K562 (cell line): ENCODE measurements around the gene ACTR8. TPM values are rescaled to one million over a fixed set of nuclear protein-coding genes. Genes with fewer than 3 reads are reported as not detected.

Experiments
- ATAC-seq: fragments of 200-7000 bp; cut with Tn5 transposase; 3 replicates; pipeline ENCODE4 v1.9.1; 2020; ENCODE audit warnings: moderate library complexity
- BruUV-seq: library from RNA; stranded (reverse); fragments of 400-500 nt; replicated peaks from 2 replicates; lab custom pipeline; 2021; lab: Mats Ljungman, UMichigan
- CTCF ChIA-PET: fragments of 300-600 bp; formaldehyde crosslinking; extraction: SDS; loops from one replicate; lab custom pipeline; 2021; ENCODE audit warnings: low intra/inter-chr PET ratio; lab: Yijun Ruan, JAX
- POLR2A ChIA-PET: fragments of 300-600, 350-650 bp; sonication (Branson Sonifier 250); formaldehyde crosslinking; extraction: SDS; loops from one replicate; lab custom pipeline; 2021; ENCODE audit warnings: antibody characterized with exemption, inconsistent platforms; lab: Yijun Ruan, JAX
- DNase-seq, 4 experiments: peaks; one replicate each; pipeline versions ENCODE4 v3.0.0 to v3.0.0-alpha.2; 2011 to 2018; ENCODE audit warnings: low spot score in 3 of 4, mixed read lengths in 3 of 4; ENCODE audit errors: extremely low read depth in 1 of 4
- FAIRE-seq: peaks from 2 replicates; lab custom pipeline; 2011; peaks lifted over from hg19 to GRCh38; lab: Jason Lieb, UNC
- H2AFZ ChIP-seq: 2 replicates; pipeline ENCODE4 v1.6.0; 2011; ENCODE audit warnings: low read depth, low read length, control low read depth, inconsistent platforms
- H3K27ac ChIP-seq: fragments of 200-600 bp; 3 replicates; pipeline ENCODE4 v1.8.0; 2011; ENCODE audit warnings: low read depth, mild to moderate bottlenecking, control low read depth, inconsistent platforms, low read length, moderate library complexity, mixed read lengths; ENCODE audit errors: extremely low read depth
- H3K27me3 ChIP-seq, 2 experiments: fragments of 300-600 bp in 1 of 2; 2 replicates in 1 of 2; 3 replicates in 1 of 2; pipeline versions ENCODE4 v1.6.0 to v1.8.0; 2011; ENCODE audit warnings: inconsistent platforms in 2 of 2, low read length in 2 of 2, mild to moderate bottlenecking in 1 of 2, mixed read lengths in 1 of 2, moderate library complexity in 1 of 2; ENCODE audit not compliant: control insufficient read depth in 2 of 2, insufficient read depth in 2 of 2
- H3K36me3 ChIP-seq: fragments of 300-600 bp; 3 replicates; pipeline ENCODE4 v1.8.0; 2011; ENCODE audit warnings: mild to moderate bottlenecking, low read length, inconsistent platforms; ENCODE audit not compliant: control insufficient read depth, insufficient read depth
- H3K4me1 ChIP-seq, 2 experiments: fragments of 200-600 bp in 1 of 2; replicated peaks in 1 of 2; 2 replicates in 1 of 2; 3 replicates in 1 of 2; pipeline versions ENCODE4 v1.5.1 to v1.8.0; 2011; ENCODE audit warnings: inconsistent platforms in 2 of 2, low read length in 2 of 2, mild to moderate bottlenecking in 1 of 2, mixed read lengths in 1 of 2, moderate library complexity in 1 of 2; ENCODE audit not compliant: control insufficient read depth in 2 of 2, insufficient read depth in 2 of 2
- H3K4me2 ChIP-seq: 2 replicates; pipeline ENCODE4 v1.6.1; 2011; ENCODE audit warnings: low read length, control low read depth, inconsistent platforms, mixed read lengths; ENCODE audit not compliant: insufficient read depth
- H3K4me3 ChIP-seq: fragments of 200-600 bp; sonication (generic), shearing (Covaris generic); 2 replicates; pipeline ENCODE4 v1.5.1; 2016; ENCODE audit warnings: control low read depth, inconsistent platforms
- H3K79me2 ChIP-seq: fragments of 200-600 bp; 3 replicates; pipeline ENCODE4 v1.8.0; 2011; ENCODE audit warnings: low read length, inconsistent platforms; ENCODE audit not compliant: control insufficient read depth, insufficient read depth
- H3K9ac ChIP-seq, 2 experiments: 2 replicates each; pipeline versions ENCODE4 v1.6.0 to v1.6.1; 2011; ENCODE audit warnings: low read depth in 2 of 2, low read length in 2 of 2, control low read depth in 1 of 2, inconsistent platforms in 1 of 2, mild to moderate bottlenecking in 1 of 2, mixed read lengths in 1 of 2; ENCODE audit not compliant: insufficient read depth in 1 of 2
- H3K9me1 ChIP-seq: one replicate; pipeline ENCODE4 v1.6.0; 2011; ENCODE audit warnings: inconsistent platforms, mild to moderate bottlenecking, low read length, moderate library complexity; ENCODE audit not compliant: control insufficient read depth, insufficient read depth
- H3K9me3 ChIP-seq: replicated peaks from 2 replicates; pipeline ENCODE4 v1.5.1; 2011; ENCODE audit warnings: low read depth, low read length, inconsistent platforms; ENCODE audit not compliant: control insufficient read depth, insufficient read depth
- H4K20me1 ChIP-seq: replicated peaks from 2 replicates; pipeline ENCODE4 v1.6.1; 2011; ENCODE audit warnings: low read length, inconsistent platforms, mixed read lengths; ENCODE audit not compliant: control insufficient read depth, insufficient read depth
- ETV5 ChIP-seq: sonication (generic); formaldehyde crosslinking; IDR thresholded peaks from 2 replicates; pipeline ENCODE4 v1.4.0; 2020; ENCODE audit warnings: low read depth, mild to moderate bottlenecking, missing genetic modification reagents
- WGBS: fragments of 100-300 bp; shearing (Covaris generic); methylation state at CpG from one replicate; pipeline ENCODE4 v1.1.6; 2016; ENCODE audit warnings: low coverage, mixed read lengths; ENCODE audit not compliant: insufficient coverage; ENCODE audit errors: missing lambda C conversion rate; 5-methylcytosine and 5-hydroxymethylcytosine counted together
- in situ Hi-C: fragments of 300-500 bp; cut with MboI; formaldehyde crosslinking; loops from 4 replicates; pipeline ENCODE4 v1.15.0; 2018; ENCODE audit warnings: inconsistent platforms, mixed read lengths
- intact Hi-C: fragments of 100-400 bp; cut with micrococcal nuclease; formaldehyde crosslinking; loops from 2 replicates; pipeline ENCODE4 v1.14.2; 2022
- polyA plus RNA-seq, 8 experiments: library from polyadenylated mRNA; depleted of rRNA in 4 of 8; stranded (reverse) in 5 of 8; unstranded in 3 of 8; fragments of >200 nt; fragmentation: Nextera tagmentation in 2 of 8; fragmentation: Illumina TruSeq in 1 of 8; extraction: Ambion mirVana in 2 of 8; extraction: Trizol in 1 of 8; gene quantifications; 2 replicates each; pipeline versions ENCODE4 v1.2.1 to v1.2.3, GENCODE V29; 2011 to 2014; ENCODE audit warnings: inconsistent platforms in 1 of 8, missing spikeins in 1 of 8
- total RNA-seq, 7 experiments: library from RNA; depleted of rRNA in 6 of 7; stranded (reverse); fragments of >200 nt in 6 of 7; fragmentation: Illumina TruSeq in 2 of 7; extraction: Trizol in 2 of 7; gene quantifications; 2 replicates each; pipeline versions ENCODE4 v1.2.1 to v1.2.3, GENCODE V29; 2011 to 2021; ENCODE audit warnings: low replicate concordance in 1 of 7
- TF ChIP-seq, protein P1 (sequence below): sonication (generic); IDR thresholded peaks from 2 replicates; pipeline ENCODE4 v1.6.1; 2016

ACTR8 gene
- total and polyA plus RNA-seq, 9 of the 15 experiments (the other 6 are each of a cell fraction or from before 2014, with no cell fraction given) = 4.8 to 24.2 (median 17.5) TPM

DNA sequence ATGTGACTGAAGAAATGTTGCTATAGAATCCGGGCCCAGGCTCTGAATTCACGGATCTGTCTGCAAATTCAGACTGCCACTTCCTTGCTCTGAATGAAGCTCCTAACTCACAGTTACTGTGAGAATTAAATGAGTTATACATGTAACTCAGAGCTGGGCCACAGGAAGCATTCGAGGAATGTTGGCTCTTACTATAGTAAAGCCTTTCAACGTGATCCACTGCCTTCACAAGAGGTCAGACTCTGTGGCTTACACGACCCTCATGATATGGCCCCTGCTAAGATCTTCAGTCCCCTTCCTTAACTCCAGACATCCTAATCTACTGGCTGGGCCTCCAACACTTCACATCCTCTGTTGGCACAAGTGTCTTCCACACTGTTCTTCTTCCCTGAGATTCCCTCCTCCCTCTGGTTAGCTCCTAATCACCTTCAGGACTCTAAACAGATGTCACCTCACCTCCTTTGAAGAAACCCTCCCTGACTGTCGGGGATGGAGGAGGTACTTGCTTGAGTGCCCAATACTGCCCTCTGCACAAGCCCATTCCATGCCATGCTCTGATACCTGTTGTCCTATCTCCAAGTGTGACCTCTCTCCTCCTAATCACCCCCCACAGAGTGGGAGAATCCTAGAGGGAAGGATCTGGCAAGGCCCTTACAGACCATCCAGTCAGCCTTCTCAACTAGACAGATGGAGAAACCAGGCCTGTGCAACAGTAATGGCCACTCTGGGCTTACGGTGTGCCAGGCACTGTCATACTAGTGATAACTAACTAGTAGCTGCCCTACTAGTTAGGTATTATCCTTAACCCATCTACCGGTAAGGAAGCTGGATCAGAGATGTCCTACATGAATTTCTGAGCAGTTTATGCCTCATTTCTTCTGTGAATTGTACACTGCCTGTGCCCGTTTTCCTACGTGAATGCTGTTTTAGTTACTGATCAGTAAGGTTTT lies 1.3 kb downstream of the ACTR8 start:
- H3K4me3 ChIP-seq = peak overlapping the region; percentile 85
- in situ Hi-C loops = no loop called here
- no peak for TF ChIP-seq ETV5 (CRISPR knock-in tag)
- TF ChIP-seq, protein P1, sequence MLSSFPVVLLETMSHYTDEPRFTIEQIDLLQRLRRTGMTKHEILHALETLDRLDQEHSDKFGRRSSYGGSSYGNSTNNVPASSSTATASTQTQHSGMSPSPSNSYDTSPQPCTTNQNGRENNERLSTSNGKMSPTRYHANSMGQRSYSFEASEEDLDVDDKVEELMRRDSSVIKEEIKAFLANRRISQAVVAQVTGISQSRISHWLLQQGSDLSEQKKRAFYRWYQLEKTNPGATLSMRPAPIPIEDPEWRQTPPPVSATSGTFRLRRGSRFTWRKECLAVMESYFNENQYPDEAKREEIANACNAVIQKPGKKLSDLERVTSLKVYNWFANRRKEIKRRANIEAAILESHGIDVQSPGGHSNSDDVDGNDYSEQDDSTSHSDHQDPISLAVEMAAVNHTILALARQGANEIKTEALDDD = peak; percentile 97
- TF ChIP-seq, all 486 proteins: peak for 1
- Histone ChIP-seq H3K9me3 (no peaks in the 10 kb centered on the region), H2AFZ (peak overlapping the region; percentile 95), H4K20me1 (no peaks in the 10 kb centered on the region), H3K4me2 (peak overlapping the region; percentile 94), H3K27ac (peak overlapping the region; percentile 85; the same call in 2 of the 3 replicates), H3K27me3 (no peaks in the 10 kb centered on the region), H3K4me1 (peaks cover 5 to 8% of the 10 kb centered on the region in 2 experiments; a peak in 4 of 5 replicates), H3K36me3 (peaks cover 55% of the 10 kb centered on the region), H3K79me2 (peaks cover 14% of the 10 kb centered on the region), H3K9ac (peak overlapping the region; percentile 52 to 78; a peak in 3 of 4 replicates), H3K9me1 (no peaks in the 10 kb centered on the region)
- CTCF ChIA-PET = interaction anchor here (0.6 kb wide), 1 partner anchor 521 kb away, joined by 3 read pairs; no protein-coding TSS in a partner anchor
- ATAC-seq = 0 out of 3 replicates have a peak, but pooled peaks have one; percentile 7
- POLR2A ChIA-PET = interaction anchor here (1.4 kb wide), 1 partner anchor 11 kb away, joined by 5 read pairs; the partner anchor contains the start of gene SELENOK
- no peak for FAIRE-seq
- WGBS = 54% methylated on average over 10 of the region's 10 CpGs
- intact Hi-C loops = no loop called here
- DNase-seq = no peak
- no TSS peak for BruUV-seq
